AG04449 (cell line): ENCODE data around the gene EEPD1.
"Not testable (repeated sequence)": the region's sequence is repeated elsewhere in the genome, so short reads cannot be mapped to it uniquely, and the experiment has no call there.

Experiments used
- CTCF ChIA-PET: fragments of 350-600 bp; formaldehyde crosslinking; extraction: SDS; loops from one replicate; lab custom pipeline; 2021; ENCODE audit warnings: antibody characterized with exemption; lab: Yijun Ruan, JAX
- POLR2A ChIA-PET: fragments of 400-600, 350-600 bp; formaldehyde crosslinking; extraction: SDS; loops from one replicate; lab custom pipeline; 2020; ENCODE audit warnings: antibody characterized with exemption, inconsistent platforms; lab: Yijun Ruan, JAX
- DNase-seq: peaks from one replicate; pipeline ENCODE4 v3.0.0-alpha.2; 2010; ENCODE audit warnings: low read depth, low spot score
- H3K4me3 ChIP-seq: 2 replicates; pipeline ENCODE4 v1.5.1; 2011; ENCODE audit warnings: low read depth, mild to moderate bottlenecking, control low read depth, low read length
- CTCF ChIP-seq: IDR thresholded peaks from one replicate; pipeline ENCODE4 v1.5.1; 2011; ENCODE audit warnings: mild to moderate bottlenecking, moderate library complexity, low read length, control low read depth, inconsistent platforms; ENCODE audit not compliant: insufficient read depth; ENCODE audit errors: missing control alignments

Gene EEPD1

DNA sequence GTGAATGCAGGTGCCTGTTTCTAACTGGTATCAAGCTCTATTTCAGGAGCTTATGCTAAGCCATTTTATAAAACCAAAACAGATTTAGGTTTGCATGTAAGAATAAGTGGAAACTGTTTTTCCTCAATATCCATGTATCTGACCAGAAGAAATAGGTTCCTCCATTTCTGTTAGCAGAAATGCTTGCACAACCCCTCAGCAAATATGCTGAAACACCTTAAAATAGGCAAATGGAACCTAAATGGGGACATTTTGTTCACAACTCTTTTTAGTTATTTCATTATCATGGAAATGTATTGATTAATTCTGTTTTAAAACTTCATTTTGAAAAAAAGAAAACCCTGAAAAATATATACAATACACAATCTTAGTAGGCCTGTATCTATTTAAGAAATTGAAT is 8.9 kb upstream of the EEPD1 start:
- no peak for TF ChIP-seq CTCF
- POLR2A ChIA-PET = no interaction called here
- no peak overlapping the region for H3K4me3 ChIP-seq
- CTCF ChIA-PET = interaction anchor here (1.9 kb wide), 1 partner anchor 15 kb away, joined by 7 read pairs; no protein-coding TSS in a partner anchor
- no peak for DNase-seq

GRCh38 chr7:36145686-36146085 is 7.4 kb upstream of the EEPD1 start:
- ChIA-PET CTCF (interaction anchor here (1.0 kb wide), 1 partner anchor 17 kb away, joined by 3 read pairs; no protein-coding TSS in a partner anchor), POLR2A (no interaction called here)
- no peak overlapping the region for H3K4me3 ChIP-seq
- no peak for DNase-seq
- no peak for TF ChIP-seq CTCF

GRCh38 chr7:36147361-36147760 is 5.7 kb upstream of the EEPD1 start:
- CTCF ChIA-PET = no interaction called here
- POLR2A ChIA-PET = no interaction called here
- no peak overlapping the region for H3K4me3 ChIP-seq
- TF ChIP-seq CTCF = no peak
- DNase-seq = no peak

- no peak for TF ChIP-seq CTCF
- ChIA-PET CTCF (no interaction called here), POLR2A (no interaction called here)
- DNase-seq = no peak
- no peak overlapping the region for H3K4me3 ChIP-seq
Observed at GRCh38 chr7:36148422-36149065, 4.5 kb upstream of the EEPD1 start.

DNA sequence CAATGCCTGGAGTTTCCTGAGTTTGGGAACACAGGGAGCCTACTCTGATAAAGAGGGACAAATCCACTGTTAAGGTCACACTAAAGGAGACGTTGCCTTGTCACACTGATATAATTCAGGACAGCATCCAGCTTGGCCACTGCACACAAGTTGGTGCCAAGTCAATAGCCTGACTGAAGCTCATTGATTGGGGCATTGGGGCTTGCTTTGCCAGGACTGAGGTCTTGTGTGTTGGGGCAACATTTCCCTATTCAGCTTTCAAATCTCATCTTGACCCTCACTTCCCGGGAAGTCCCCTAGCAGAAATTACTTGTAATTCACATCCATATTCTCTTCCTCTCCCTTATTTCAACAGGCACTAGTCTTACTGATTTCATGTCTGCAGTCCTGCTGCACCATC is 3.8 kb upstream of the EEPD1 start:
- POLR2A ChIA-PET, CTCF ChIA-PET, DNase-seq, H3K4me3 ChIP-seq: not testable (repeated sequence)

GRCh38 chr7:36149694-36150452 is 3.2 kb upstream of the EEPD1 start:
- POLR2A ChIA-PET = no interaction called here
- DNase-seq = no peak
- H3K4me3 ChIP-seq = no peak overlapping the region
- TF ChIP-seq CTCF = no peak
- CTCF ChIA-PET = interaction anchor here (1.3 to 1.4 kb wide), 2 partner anchors 19 to 21 kb away, joined by 3 to 5 read pairs; no protein-coding TSS in a partner anchor
